ENCODE measurements around the gene ADIRF. TPM values are rescaled to one million over a fixed set of nuclear protein-coding genes. Genes with fewer than 3 reads are reported as not detected.

The ADIRF gene
- total RNA-seq (not detected in 2 replicates), polyA plus RNA-seq (not detected in 2 replicates), polyA minus RNA-seq (not detected in 2 replicates)
- total RNA-seq (2013) = 0.26 TPM

- Histone ChIP-seq H3K36me3 (replicated peaks in 1 of 2; ENCODE audit: control extremely low read depth in 1 of 2, control insufficient read depth in 1 of 2, extremely low read depth in 1 of 2, insufficient read depth in 2 of 2, low read length in 1 of 2) (no peaks in the 10 kb centered on the region), H3K4me1 (ENCODE audit: control insufficient read depth in 2 of 2, insufficient read depth in 2 of 2, low read length in 2 of 2) (peaks cover 29 to 49% of the 10 kb centered on the region in 2 donors), H3K79me2 (ENCODE audit: control insufficient read depth, insufficient read depth, low read length) (no peaks in the 10 kb centered on the region), H4K20me1 (ENCODE audit: control insufficient read depth, insufficient read depth, low read length, poor library complexity, severe bottlenecking) (no peaks in the 10 kb centered on the region), H3K9ac (ENCODE audit: low read length) (no peak within 1 kb of the TSS), H3K4me3 (ENCODE audit: control extremely low read depth in 1 of 5, extremely low read depth in 1 of 5, insufficient read depth in 1 of 5, low read depth in 2 of 5, low read length in 4 of 5) (no peak within 1 kb of the TSS), H3K27ac (ENCODE audit: low read length in 2 of 2) (no peak within 1 kb of the TSS), H3K27me3 (replicated peaks in 1 of 4; ENCODE audit: control extremely low read depth in 1 of 4, control insufficient read depth in 3 of 4, insufficient read depth in 4 of 4, low read length in 3 of 4) (peaks cover 0 to 33% (median 15%) of the 10 kb centered on the region in 4 experiments), H3K9me3 (ENCODE audit: control extremely low read depth in 1 of 3, control insufficient read depth in 2 of 3, insufficient read depth in 1 of 3, low read length in 2 of 3) (peaks cover 0 to 20% (median 0%) of the 10 kb centered on the region in 3 donors), H2AFZ (ENCODE audit: insufficient read depth, low read depth, low read length, poor library complexity, severe bottlenecking) (no peak within 1 kb of the TSS), H3K4me2 (replicated peaks; ENCODE audit: low read depth, low read length, poor library complexity, severe bottlenecking) (peak within 1 kb of the TSS; percentile 50)
- peak; percentile 46 for DNase-seq
- 14% methylated on average over 58 of the region's 59 CpGs for WGBS (ENCODE audit: insufficient coverage)
- ATAC-seq (ENCODE audit: low read depth) = no peak
- CTCF ChIA-PET = interaction anchor here (1.4 to 3.9 kb wide), 2 partner anchors 8 to 29 kb away, joined by 3 to 19 read pairs; no protein-coding TSS in a partner anchor
- no peaks in the 10 kb centered on the region for H3K9me3 Mint-ChIP-seq (ENCODE audit: insufficient read depth)
- H3K4me1 Mint-ChIP-seq = peaks cover 41% of the 10 kb centered on the region
- peak within 1 kb of the TSS; percentile 91 for H3K4me3 Mint-ChIP-seq
- intact Hi-C loops (cut with micrococcal nuclease) = no loop called here
- TF ChIP-seq CTCF (IDR thresholded peaks at IDR 0.05) = no peak
- TF ChIP-seq EZH2 (IDR thresholded peaks at IDR 0.05; ENCODE audit: borderline replicate concordance, insufficient read depth, low read depth, low read length, poor library complexity, severe bottlenecking) = no peak
- H3K27me3 Mint-ChIP-seq = peaks cover 7% of the 10 kb centered on the region
- POLR2A ChIA-PET = no interaction called here
- H3K27ac Mint-ChIP-seq = no peak within 1 kb of the TSS
Measured at GRCh38 chr10:86968271-86968993, at the start of gene ADIRF. Gene ADIRF, plus strand, starts transcription at chr10:86968482. Its CDS starts 63 bp downstream, at chr10:86968545.

GRCh38 chr10:86922553-86922961 lies 45.7 kb upstream of the ADIRF start:
- Histone ChIP-seq H3K27ac (ENCODE audit: low read length in 2 of 2) (no peak overlapping the region), H3K36me3 (replicated peaks in 1 of 2; ENCODE audit: control extremely low read depth in 1 of 2, control insufficient read depth in 1 of 2, extremely low read depth in 1 of 2, insufficient read depth in 2 of 2, low read length in 1 of 2) (no peaks in the 10 kb centered on the region), H2AFZ (ENCODE audit: insufficient read depth, low read depth, low read length, poor library complexity, severe bottlenecking) (no peak overlapping the region), H3K4me1 (ENCODE audit: control insufficient read depth in 2 of 2, insufficient read depth in 2 of 2, low read length in 2 of 2) (no peaks in the 10 kb centered on the region), H3K79me2 (ENCODE audit: control insufficient read depth, insufficient read depth, low read length) (no peaks in the 10 kb centered on the region), H3K27me3 (replicated peaks in 1 of 4; ENCODE audit: control extremely low read depth in 1 of 4, control insufficient read depth in 3 of 4, insufficient read depth in 4 of 4, low read length in 3 of 4) (no peaks in the 10 kb centered on the region), H3K4me3 (ENCODE audit: control extremely low read depth in 1 of 5, extremely low read depth in 1 of 5, insufficient read depth in 1 of 5, low read depth in 2 of 5, low read length in 4 of 5) (no peak overlapping the region), H3K9me3 (ENCODE audit: control extremely low read depth in 1 of 3, control insufficient read depth in 2 of 3, insufficient read depth in 1 of 3, low read length in 2 of 3) (no peaks in the 10 kb centered on the region), H3K9ac (ENCODE audit: low read length) (no peak overlapping the region), H3K4me2 (replicated peaks; ENCODE audit: low read depth, low read length, poor library complexity, severe bottlenecking) (no peak overlapping the region), H4K20me1 (ENCODE audit: control insufficient read depth, insufficient read depth, low read length, poor library complexity, severe bottlenecking) (no peaks in the 10 kb centered on the region)
- ChIA-PET CTCF (no interaction called here), POLR2A (no interaction called here)
- Mint-ChIP-seq H3K4me1 (no peaks in the 10 kb centered on the region), H3K27ac (no peak overlapping the region), H3K27me3 (no peaks in the 10 kb centered on the region), H3K9me3 (ENCODE audit: insufficient read depth) (no peaks in the 10 kb centered on the region), H3K4me3 (no peak overlapping the region)
- ATAC-seq (ENCODE audit: low read depth) (no peak), DNase-seq (no peak)
- 94% methylated on average over 7 of the region's 9 CpGs for WGBS (ENCODE audit: insufficient coverage)
- no peak for TF ChIP-seq CTCF (IDR thresholded peaks at IDR 0.05)
- no peak for TF ChIP-seq EZH2 (IDR thresholded peaks at IDR 0.05; ENCODE audit: borderline replicate concordance, insufficient read depth, low read depth, low read length, poor library complexity, severe bottlenecking)
- intact Hi-C loops (cut with micrococcal nuclease) = no loop called here

All from B cell (primary cell).